HG02798 (cell line): ENCODE data around the gene CACNA1S.

Experiments
- ATAC-seq: cut with Tn5 transposase; IDR thresholded peaks from one replicate; pipeline ENCODE4 v1.9.1; 2021; ENCODE audit warnings: mild to moderate bottlenecking; ENCODE audit not compliant: unreplicated experiment, poor library complexity

The CACNA1S gene

DNA sequence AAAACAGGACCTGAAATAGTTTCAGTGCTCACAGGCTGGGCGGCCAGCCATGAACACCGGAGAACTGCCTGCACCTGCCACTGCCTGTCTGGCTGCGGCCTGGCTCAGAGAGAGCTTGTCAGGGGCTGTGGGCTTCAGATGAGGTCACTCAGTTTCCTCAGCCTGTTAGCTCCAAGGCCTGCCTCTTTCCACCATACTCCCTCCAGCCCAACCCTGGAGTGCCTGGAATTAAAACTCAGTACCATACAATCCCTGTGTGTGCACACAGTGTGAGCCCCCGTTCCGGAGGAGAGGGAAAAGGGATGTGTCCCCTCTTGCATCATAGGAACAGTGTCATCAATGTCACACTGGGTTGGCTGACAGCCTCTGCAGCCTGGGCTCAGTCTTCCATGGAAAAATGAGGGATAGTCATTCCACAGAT, 16.2 kb downstream of the CACNA1S start:
- ATAC-seq, result no peak

DNA sequence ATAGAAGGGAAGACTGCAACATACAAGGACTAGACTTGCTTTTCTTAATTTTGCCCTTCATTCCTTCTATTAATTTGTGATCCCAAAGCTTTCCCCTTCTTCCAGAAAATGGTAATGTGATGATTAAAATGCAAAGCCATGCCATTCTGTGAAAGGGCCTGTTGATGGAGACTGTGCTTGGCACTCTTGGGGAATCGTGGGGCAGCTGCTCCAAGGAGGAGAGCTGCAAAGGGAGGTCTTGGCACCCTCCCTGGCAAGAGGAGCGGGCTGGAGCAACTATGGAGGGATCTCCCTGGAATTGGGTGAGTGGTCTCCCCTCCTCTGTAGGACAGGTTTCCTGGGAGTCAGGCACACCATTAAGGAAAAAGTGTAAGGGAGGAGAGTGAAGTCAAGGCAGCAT, 16.6 kb downstream of the CACNA1S start:
- ATAC-seq, result no peak

DNA sequence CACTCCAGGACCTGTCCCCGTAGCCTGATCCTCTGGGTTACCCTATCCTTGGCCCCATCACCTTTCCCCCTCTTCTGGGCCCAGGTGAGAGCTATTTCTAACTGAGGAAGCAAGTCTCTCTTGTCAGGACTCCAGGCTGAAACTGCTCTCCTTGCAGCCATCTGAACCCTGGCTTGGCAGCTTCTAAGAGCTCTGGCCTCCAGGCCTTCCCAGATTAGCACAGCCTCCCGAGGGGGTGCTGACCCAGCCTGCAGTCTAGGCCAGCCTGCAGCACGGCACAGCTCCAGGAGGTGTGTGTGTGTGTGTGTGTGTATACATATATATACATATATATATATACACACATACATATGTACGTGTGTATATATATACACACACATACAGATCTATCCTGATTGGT, 17.4 kb downstream of the CACNA1S start:
- ATAC-seq, result no peak

DNA sequence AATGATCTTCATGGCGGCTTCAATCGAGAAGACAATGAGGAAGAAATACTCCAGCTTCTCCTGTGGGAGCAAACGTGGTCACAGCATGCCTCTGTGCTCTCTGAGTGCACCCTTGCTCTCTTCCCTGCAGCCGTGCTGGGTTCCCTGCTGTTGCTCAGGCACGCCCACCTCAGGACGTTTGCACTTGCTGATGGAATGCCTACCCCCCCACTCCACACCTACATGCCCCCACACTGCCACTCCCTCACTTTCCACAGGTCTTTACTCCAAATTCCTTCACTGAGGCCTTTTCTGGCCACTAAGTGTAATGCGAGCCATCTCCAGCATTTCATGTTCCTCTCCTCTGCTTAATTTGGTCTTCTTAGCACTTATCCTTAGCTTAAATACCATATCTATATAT, 18.3 kb downstream of the CACNA1S start:
- no peak for ATAC-seq

DNA sequence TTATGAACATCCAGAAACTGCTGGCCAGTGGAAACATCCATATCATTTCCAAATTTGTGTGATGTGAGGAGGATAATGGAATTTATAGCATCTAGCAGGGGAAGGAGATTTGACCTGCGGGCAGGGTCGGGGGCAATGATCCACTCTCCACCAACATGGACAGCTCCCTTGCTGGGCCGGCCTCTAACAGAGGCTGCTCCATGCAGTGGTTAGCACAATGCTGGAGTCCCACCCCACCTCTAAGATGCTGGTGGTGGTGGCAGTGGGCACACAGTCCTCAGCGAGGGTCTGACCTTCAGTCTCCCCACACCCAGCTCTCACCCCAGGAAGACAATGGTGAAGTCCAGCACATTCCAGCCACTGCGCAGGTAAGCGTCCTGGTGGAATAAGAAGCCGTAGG, 18.7 kb downstream of the CACNA1S start:
- ATAC-seq, result no peak

DNA sequence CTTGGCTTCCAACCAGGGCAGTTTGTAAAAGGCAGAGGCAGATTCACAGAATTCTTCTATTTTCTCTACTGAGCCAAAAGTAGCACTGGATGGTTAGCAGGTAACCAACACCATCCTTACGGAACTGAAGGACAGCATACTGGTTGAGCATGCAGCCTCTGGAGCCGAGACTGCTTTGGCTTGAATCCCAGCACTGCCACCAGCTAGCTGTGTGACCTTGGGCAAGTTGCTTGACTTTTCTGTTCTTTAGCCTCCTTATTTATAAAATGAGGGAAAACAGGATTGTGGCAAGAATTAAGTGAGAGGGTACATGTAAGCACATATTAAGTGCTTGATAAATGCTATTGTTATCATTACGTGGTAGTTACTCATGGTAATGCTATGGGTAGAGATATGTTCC, 19.5 kb downstream of the CACNA1S start:
- ATAC-seq, result no peak

DNA sequence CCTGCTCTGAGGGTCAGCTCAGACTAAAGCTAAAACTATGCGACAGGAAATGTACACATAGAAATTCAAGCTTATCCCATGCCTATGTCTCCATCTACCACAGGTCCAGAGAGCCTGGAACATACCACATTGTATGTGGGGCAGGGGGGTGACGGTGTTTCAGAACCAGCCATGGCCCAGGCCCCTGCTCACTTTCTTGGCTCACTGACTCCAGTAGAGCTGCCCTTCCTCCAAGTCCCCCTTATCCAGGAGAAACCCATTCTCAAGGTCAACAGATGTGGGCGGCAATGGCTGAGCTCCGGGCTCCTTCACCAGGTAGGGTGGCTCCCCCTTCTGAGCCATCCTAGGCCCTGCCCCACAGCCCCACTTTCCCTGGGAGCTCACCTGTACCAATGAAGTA, 21.0 kb downstream of the CACNA1S start:
- no peak for ATAC-seq

DNA sequence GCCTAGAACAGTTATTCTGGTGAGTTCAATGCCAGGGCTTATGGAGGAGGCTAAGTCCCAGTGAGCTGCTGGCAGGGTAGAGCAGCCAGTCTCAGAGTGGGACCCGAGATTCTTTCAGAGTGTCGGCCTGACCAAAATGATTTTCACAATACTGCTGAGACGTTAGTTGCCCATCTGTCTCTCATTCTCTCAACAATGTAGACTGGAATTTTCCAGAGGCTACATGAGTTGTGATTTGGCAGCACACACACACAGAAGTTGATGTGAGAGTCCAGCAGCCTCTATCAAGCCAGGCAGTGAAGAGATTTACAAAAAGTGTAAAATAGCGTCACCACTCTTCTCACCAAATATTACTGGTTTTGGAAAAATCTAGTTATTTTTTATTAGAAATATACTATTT, 21.7 kb downstream of the CACNA1S start:
- ATAC-seq, result no peak

DNA sequence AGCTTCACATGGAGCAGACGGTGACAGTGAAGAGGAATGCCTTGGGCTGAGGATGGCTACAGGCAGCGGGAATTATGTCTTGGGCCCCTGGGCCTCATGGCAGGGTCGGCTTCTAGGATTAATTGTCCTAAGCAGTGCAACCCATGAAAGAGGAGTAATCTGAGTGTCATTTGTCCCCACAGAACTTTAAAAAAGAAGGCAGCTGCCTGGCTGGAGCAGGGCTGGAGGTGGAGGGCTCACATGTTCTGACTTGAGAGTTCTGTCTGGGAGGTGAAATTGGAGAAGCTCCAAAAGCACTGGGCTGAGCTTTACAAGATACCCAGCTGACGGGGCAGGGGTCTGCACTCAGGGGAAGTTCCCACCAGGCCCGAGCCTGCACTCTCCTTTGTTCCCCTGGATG, 22.6 kb downstream of the CACNA1S start:
- ATAC-seq, result no peak

DNA sequence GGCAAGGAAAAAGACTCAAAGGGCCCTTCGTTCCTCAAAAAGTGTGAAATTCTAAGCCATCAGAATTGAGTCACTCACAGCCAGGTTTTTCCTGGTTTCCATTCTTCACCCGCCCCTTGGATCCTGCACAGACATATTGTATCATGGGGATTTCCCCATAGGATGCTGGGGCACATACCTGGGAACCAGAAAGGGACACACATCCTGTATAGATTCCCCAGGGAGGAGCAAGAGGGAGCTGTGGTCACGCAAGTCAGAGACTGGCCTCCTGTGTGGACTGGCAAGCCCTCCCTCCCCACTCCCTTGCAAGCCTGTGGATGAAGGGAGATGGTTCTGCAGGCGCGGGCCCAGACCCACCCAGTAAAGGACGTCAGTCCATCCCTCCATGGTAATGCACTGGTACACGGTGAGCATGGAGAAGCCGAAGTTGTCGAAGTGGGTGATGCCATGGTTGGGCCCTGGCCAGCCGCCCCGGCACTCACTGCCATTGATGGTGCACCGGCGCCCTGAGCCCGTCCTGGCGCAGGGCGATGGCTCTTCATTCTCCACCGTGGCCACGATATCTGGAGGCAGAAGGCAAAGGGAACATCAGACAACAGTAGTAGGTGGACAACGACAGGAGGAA, 23.2 kb downstream of the CACNA1S start:
- ATAC-seq, result no peak

DNA sequence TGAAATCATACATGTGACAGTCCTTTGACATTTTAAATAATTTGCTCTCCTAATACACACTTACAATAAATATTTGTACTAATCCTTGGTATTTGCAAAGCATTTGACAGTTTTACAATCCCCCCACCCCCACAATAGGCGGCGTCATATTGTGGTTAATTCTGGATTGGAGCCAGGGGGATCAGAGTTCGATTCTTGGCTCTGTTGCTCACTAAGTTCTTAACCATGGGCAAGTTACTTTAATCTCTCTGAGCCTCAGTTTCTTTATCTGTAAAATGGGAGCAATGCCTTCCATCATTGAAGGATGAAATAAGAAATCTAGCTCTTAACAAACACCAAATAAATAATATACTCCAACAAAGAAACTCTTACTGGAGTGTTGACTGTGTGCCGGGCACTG, 23.8 kb downstream of the CACNA1S start:
- ATAC-seq, result no peak

DNA sequence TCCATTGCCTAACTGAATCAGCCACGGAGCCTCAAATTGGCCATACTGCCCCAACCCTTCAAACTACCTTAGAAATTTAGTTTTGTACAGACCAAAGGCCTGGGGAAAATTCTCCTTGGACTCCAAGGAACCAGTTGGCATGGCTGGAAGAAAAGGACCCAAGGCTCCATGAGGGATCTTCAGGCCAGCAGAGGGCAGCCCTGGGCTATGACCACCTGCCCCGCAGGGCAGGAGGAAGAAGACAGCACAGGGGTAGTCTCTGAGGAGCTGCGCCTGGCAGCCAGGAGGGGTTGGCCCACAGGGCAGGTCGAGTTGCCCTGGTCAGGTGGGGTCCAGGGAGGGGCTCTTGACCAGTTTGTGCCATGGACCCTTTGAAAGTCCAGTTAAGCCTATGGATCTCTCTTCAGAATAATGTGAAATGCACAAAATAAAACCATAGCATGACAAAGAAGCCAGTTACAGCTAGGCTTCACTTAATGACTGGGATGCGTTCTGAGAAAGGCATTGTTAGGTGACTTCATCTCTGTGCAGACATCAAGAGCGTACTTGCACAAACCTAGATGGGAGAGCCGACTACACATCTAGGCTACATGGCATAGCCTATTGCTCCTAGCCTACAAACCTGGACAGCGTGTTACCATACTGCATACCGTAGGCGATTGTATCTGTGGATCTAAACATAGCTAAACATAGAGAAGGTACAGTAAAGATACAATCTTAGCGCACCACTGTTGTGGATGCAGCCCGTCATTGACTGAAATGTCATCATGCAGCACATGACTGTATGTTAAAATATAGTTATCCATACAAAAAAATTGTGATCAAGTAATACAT, 26.1 kb downstream of the CACNA1S start:
- no peak for ATAC-seq

DNA sequence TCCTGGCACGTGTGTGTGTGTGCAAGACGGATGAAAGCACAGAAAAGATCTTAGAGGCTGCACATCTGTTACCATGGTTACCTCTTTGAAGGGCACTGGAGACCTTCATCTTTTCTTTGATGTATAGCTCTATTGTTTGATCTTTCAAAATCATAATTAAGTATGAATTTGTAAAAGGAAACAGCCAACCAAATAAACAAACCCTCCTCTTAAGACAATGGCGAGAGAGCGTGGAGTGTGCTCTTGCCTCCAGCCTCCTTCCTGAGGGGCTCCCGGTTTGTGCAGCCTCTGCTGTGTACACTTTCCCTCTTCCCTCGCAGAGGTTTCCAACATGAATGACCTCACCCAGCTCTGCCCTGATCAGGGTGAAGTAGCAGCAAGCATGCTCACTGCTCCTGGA, 27.9 kb downstream of the CACNA1S start:
- ATAC-seq, result no peak

DNA sequence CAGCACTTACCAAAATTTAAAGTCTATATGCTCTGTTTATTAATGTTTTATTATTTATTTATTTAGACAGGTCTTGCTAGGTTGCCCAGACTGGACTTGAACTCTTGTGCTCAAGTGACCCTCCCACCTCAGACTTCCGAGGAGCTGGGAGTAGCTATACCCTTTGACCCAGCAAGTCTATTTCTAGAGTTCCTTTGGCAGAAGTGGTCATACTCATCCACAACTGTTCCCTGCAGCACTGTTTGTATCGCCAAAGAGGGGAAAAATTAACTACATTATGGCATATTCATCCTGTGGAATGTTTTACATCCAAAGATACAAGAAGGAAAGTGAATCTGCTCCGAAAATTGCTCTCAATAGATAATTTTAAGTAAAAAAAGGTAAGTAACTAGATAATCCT, 28.5 kb downstream of the CACNA1S start:
- no peak for ATAC-seq

DNA sequence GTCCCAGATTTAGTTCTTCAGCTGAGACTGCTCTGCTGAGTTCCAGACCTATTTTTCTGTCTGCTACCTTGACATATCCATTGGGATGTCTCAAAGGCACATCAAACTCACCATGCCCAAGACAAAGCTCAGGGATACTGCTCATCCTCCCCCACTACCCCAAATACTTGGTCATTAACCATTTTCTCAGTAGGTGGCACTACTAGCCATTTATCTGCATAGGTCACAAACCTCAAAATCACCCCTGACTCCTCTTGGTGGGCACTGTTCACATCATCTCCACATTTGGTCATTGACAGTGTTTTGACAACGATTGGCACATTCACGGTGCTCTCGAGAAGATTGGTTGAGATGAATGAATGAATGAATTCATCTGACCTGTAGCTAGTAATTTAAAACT, 32.1 kb downstream of the CACNA1S start:
- no peak for ATAC-seq

DNA sequence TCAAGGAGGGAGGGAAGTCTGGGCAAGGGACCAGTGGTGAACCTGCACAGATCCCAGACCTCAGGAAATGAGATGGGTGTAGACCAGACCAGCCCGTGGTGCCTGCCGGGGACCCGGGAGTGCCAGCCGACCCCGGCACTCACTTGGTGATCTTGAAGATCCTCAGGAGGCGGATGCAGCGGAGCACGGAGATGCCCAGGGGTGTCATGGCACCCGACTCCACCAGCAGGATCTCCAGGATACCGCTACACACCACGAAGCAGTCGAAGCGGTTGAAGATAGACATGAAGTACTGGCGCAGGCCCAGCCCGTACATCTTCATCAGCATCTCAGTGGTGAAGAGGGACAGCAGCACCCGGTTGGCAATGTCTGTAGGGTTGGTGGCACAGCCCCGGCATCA, 34.5 kb downstream of the CACNA1S start:
- ATAC-seq, result no peak

DNA sequence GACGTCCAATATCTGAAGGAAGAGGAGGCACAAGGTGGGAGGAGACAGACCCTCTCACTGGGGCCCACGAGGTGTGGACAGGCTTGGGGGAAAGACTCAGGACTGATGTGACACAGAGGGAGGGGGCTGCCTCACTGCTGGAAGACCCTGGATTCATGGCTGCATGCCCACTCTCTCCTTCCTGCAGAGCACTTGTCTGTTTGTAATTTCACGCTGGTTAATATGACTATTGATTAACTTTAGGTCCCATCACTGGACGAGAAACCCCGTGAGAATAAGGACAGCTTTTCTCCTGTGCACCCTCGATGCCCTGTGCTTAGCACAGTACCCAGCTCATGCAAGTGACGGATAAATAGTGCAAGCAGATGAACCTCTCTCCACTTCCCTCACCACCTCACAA, 35.1 kb downstream of the CACNA1S start:
- no peak for ATAC-seq

DNA sequence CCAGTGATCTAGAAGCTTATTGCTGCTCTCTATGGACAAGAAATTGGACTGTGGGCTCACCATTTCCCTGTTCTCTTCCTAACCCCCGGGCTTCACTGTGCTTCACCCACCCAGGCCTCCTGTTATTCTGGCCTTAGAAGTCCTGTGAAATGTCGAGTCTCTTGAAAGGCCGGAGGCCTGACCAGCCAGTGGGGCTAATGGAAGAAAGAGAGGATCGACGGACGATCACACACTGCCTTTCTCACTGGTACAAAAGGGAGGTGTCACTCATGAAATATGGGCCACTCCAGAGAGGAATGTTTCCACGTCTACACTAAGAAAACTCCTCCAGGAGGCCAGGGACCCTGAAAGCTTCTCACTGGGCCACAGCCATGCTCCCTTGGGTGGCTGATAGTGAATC, 36.1 kb downstream of the CACNA1S start:
- ATAC-seq, result no peak

DNA sequence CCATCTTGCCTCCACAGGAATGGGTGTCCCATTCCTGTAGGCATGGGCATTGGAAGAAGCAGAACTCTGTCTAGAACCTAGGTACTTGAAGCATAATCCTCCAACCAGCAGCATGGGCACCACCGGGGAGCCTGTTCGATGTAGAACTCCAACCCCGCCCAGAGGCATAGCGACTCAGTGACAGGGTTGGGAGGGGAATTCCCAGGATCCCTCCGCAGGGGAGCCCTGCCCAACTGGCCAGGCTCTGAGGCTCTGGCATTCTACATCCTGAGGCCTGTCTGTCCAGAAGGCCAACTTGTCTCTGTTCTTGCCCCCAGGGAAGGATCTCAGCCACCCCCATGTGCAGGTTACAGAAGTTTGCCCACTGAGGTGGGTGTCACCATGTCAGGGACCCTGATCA, 38.2 kb downstream of the CACNA1S start:
- no peak for ATAC-seq

DNA sequence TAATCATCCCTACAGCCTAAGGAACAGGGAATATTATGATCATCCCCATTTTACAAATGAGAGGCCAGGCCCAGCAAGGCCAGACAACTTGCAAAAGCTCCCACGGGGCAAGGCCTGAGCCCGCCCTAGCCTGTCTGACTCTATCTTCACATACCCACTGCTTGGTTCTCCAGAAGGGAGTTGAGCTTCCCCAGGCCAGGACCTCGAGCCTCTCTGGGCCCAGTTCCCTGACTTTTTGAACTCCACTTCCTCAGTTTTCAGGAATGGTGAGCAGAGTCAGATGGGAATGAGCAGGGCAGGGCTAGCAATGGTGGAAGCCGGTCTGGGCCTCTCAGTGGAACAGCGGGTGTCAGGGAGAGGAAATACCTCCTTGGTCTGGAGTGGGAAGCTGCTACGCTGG, 39.3 kb downstream of the CACNA1S start:
- ATAC-seq, result no peak

DNA sequence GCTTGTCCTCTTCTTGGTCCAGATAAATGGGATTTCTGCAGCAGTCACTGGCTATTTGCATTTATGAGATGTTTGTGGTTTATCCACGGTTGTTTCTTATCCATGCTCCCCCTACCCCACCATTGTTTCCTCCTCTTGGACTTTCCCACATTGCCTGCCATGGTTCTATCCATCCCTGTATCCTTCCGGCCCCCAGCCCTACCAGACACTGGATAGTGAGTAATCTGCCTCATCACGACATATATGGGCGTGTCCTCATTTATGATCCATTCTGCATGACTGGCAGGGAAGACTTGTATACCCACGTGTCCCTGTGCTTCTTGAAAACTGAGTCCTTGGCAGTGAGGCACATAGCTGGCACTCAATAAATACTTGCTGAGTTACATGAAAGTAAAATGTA, 40.1 kb downstream of the CACNA1S start:
- no peak for ATAC-seq

DNA sequence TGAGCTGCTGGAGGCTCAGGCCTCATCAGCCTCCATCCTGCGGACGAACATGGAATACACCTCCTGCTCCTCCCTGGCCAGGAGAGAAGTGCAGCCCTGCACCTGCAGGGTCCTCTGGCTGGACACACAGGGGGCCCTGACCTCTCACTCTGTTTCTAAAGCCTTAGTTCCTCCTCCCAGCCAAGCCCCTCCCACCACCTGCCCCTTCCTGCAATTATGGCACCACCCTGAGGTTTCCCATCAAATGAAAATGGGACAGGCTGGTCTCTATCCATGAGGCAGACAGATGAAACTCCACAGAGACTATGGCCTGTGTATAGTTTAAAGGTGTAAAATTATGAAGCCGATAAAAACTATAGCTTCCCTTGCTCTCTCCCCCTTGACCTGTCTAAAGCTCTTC, 42.6 kb downstream of the CACNA1S start:
- no peak for ATAC-seq
